ENCODE measurements around the gene ELOF1. TPM values are rescaled to one million over a fixed set of nuclear protein-coding genes. Genes with fewer than 3 reads are reported as not detected.

ELOF1 gene
- total and polyA plus RNA-seq, 2 of the 4 experiments (the other 2 are of a cell fraction): 62.4 to 96.8 TPM

- Histone ChIP-seq H3K4me3 (ENCODE audit: insufficient read depth, low read depth, low read length) (peak overlapping the region; percentile 60), H3K9ac (ENCODE audit: low read depth, low read length) (peak overlapping the region; percentile 66), H2BK120ac (ENCODE audit: low read depth, low read length) (no peak overlapping the region), H3K79me1 (ENCODE audit: low read depth in 1 of 2, low read length in 2 of 2) (peaks cover 14 to 30% of the 10 kb centered on the region in 2 experiments; a peak in 3 of 4 replicates), H2AK9ac (replicated peaks; ENCODE audit: low read depth, low read length, poor library complexity) (peak overlapping the region; percentile 99), H3K4me1 (ENCODE audit: control insufficient read depth, insufficient read depth, low read length) (peaks cover 6% of the 10 kb centered on the region), H3K56ac (ENCODE audit: extremely low read depth, insufficient read depth, low read length) (no peak overlapping the region), H2BK15ac (ENCODE audit: low read depth, low read length) (no peak overlapping the region), H4K91ac (ENCODE audit: insufficient read depth, low read depth, low read length) (peak overlapping the region; percentile 82), H3K36me3 (ENCODE audit: control insufficient read depth, insufficient read depth, low read length) (peaks cover 1% of the 10 kb centered on the region), H3K4me2 (ENCODE audit: low read depth, low read length) (peak overlapping the region; percentile 95), H3K18ac (ENCODE audit: low read depth, low read length) (no peak overlapping the region), H2BK20ac (ENCODE audit: low read depth, low read length) (no peak overlapping the region), H3K4ac (ENCODE audit: low read depth, low read length) (peak overlapping the region; percentile 76), H3K9me1 (ENCODE audit: insufficient read depth, low read length) (peaks cover 4% of the 10 kb centered on the region), H4K5ac (ENCODE audit: low read depth, low read length) (peak overlapping the region; percentile 90), H2BK5ac (ENCODE audit: low read depth, low read length, poor library complexity, severe bottlenecking) (peak overlapping the region; percentile 31), H3K9me3 (ENCODE audit: control insufficient read depth, insufficient read depth, low read length) (no peaks in the 10 kb centered on the region), H3K27me3 (ENCODE audit: control insufficient read depth, insufficient read depth, low read length) (no peaks in the 10 kb centered on the region), H3K14ac (replicated peaks; ENCODE audit: low read depth, low read length) (peak overlapping the region; percentile 91), H2AFZ (replicated peaks; ENCODE audit: low read length, poor library complexity) (peak overlapping the region; percentile 90), H2AK5ac (ENCODE audit: low read depth, low read length) (peak overlapping the region; percentile 91), H4K8ac (ENCODE audit: low read depth in 2 of 2, low read length in 2 of 2) (peak overlapping the region; percentile 78 to 94), H4K20me1 (ENCODE audit: insufficient read depth, low read length) (no peaks in the 10 kb centered on the region), H3K23ac (ENCODE audit: low read depth, low read length) (no peak overlapping the region), H3K27ac (ENCODE audit: insufficient read depth, low read length) (peak overlapping the region; percentile 69; the same call in 1 of the 2 replicates)
- in situ Hi-C loops (cut with MboI; ENCODE audit: low sequenced_read_pairs): no loop called here
- DNase-seq: no peak
- intact Hi-C loops (cut with micrococcal nuclease): no loop called here
- TF ChIP-seq POLR2A (IDR thresholded peaks at IDR 0.05; ENCODE audit: low read depth, low read length) (no peak), FOS (IDR thresholded peaks at IDR 0.05; ENCODE audit: low read depth, low read length) (no peak), BHLHE40 (IDR thresholded peaks at IDR 0.05; ENCODE audit: low read depth, low read length) (no peak), NFE2L2 (IDR thresholded peaks at IDR 0.05; ENCODE audit: low read depth, low read length) (no peak), CHD1 (IDR thresholded peaks at IDR 0.05; ENCODE audit: low read depth, low read length) (no peak), SMC3 (IDR thresholded peaks at IDR 0.05; ENCODE audit: low read depth, low read length) (no peak), CEBPB (IDR thresholded peaks at IDR 0.05; ENCODE audit: low read depth, low read length) (no peak), RCOR1 (IDR thresholded peaks at IDR 0.05; ENCODE audit: insufficient replicate concordance, low read length) (no peak), MAZ (IDR thresholded peaks at IDR 0.05; ENCODE audit: borderline replicate concordance, low read depth, low read length) (no peak), RAD21 (IDR thresholded peaks at IDR 0.05; ENCODE audit: low read length) (no peak), RFX5 (IDR thresholded peaks at IDR 0.05; ENCODE audit: low read depth, low read length) (no peak), MAFK (IDR thresholded peaks at IDR 0.05; ENCODE audit: low read depth, low read length) (no peak), MXI1 (IDR thresholded peaks at IDR 0.05; ENCODE audit: borderline replicate concordance, low read depth, low read length) (no peak)
- TF ChIP-seq, protein P1, sequence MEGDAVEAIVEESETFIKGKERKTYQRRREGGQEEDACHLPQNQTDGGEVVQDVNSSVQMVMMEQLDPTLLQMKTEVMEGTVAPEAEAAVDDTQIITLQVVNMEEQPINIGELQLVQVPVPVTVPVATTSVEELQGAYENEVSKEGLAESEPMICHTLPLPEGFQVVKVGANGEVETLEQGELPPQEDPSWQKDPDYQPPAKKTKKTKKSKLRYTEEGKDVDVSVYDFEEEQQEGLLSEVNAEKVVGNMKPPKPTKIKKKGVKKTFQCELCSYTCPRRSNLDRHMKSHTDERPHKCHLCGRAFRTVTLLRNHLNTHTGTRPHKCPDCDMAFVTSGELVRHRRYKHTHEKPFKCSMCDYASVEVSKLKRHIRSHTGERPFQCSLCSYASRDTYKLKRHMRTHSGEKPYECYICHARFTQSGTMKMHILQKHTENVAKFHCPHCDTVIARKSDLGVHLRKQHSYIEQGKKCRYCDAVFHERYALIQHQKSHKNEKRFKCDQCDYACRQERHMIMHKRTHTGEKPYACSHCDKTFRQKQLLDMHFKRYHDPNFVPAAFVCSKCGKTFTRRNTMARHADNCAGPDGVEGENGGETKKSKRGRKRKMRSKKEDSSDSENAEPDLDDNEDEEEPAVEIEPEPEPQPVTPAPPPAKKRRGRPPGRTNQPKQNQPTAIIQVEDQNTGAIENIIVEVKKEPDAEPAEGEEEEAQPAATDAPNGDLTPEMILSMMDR (conservative IDR thresholded peaks at IDR 0.05; ENCODE audit: low read depth, low read length): no peak
- TF ChIP-seq, protein P2, sequence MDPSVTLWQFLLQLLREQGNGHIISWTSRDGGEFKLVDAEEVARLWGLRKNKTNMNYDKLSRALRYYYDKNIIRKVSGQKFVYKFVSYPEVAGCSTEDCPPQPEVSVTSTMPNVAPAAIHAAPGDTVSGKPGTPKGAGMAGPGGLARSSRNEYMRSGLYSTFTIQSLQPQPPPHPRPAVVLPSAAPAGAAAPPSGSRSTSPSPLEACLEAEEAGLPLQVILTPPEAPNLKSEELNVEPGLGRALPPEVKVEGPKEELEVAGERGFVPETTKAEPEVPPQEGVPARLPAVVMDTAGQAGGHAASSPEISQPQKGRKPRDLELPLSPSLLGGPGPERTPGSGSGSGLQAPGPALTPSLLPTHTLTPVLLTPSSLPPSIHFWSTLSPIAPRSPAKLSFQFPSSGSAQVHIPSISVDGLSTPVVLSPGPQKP (IDR thresholded peaks at IDR 0.05; ENCODE audit: borderline replicate concordance, low read depth, low read length): no peak
- TF ChIP-seq, protein P3, sequence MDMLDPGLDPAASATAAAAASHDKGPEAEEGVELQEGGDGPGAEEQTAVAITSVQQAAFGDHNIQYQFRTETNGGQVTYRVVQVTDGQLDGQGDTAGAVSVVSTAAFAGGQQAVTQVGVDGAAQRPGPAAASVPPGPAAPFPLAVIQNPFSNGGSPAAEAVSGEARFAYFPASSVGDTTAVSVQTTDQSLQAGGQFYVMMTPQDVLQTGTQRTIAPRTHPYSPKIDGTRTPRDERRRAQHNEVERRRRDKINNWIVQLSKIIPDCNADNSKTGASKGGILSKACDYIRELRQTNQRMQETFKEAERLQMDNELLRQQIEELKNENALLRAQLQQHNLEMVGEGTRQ (IDR thresholded peaks at IDR 0.05; ENCODE audit: low read depth, low read length): no peak
- ChIA-PET CTCF (no interaction called here), POLR2A (ENCODE audit: unreplicated experiment) (no interaction called here)
- dilution Hi-C loops (cut with HindIII; ENCODE audit: low sequenced_read_pairs, unreplicated experiment): no loop called here
- WGBS, 2 experiments (ENCODE audit: extremely low coverage in 2 of 2, insufficient read length in 1 of 2): 33% methylated on average over 9 of the region's 20 CpGs; no CpG with 5 or more reads in 1 of the 2 experiments
- peak; percentile 15 for ATAC-seq (ENCODE audit: low read depth)
- no TSS peak for BruUV-seq (replicated peaks)
These were observed 52.9 kb downstream of the ELOF1 start for GRCh38 chr19:11506101-11506555.
